T47D (cell line): ENCODE results near the gene APBB1.

Source experiments
- DNase-seq, 2 experiments: peaks; one replicate each; pipeline versions ENCODE4 v3.0.0 to v3.0.0-alpha.2; 2011 to 2012; ENCODE audit warnings: low read depth in 1 of 2, low spot score in 1 of 2
- JUND ChIP-seq: IDR thresholded peaks from 2 replicates; pipeline ENCODE4 v1.6.1; 2012; ENCODE audit warnings: low read depth
- in situ Hi-C: cut with HindIII; loops from 2 replicates; pipeline ENCODE4 v1.10.0; 2016; ENCODE audit warnings: low sequenced_read_pairs, low pct_unique_long_range_greater_than_20kb

Gene APBB1

DNA sequence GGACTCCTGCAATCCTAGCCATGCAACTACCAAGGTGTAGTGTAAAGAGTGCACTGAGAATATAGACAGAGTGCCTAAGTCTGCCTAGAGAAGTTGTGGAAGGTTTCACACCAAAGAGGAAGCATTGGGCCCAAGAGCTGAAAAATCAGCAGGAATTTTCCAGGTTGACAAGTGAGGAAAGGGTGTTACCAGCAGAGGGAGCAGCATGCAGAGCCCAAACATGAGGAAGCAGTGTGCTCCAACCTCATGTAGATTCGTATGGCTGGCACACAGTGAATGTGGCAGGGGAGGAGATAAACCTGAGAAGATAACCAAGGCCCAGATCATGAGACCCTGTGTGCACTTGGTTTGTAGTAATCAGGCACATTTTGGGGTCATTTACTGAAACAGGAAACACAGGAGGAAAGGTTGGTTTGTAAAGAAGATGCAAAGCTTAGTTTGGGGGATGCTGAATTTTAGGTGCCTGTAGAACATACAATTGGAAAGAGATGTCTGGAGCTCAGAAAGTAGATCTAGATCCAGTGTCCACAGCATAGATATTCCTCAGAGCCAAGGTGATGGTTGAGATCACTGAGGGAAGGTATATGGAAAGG is 20.2 kb upstream of the APBB1 start:
- TF ChIP-seq JUND = no peak
- in situ Hi-C loops = no loop called here
- peak; percentile 44 to 71 for DNase-seq

DNA sequence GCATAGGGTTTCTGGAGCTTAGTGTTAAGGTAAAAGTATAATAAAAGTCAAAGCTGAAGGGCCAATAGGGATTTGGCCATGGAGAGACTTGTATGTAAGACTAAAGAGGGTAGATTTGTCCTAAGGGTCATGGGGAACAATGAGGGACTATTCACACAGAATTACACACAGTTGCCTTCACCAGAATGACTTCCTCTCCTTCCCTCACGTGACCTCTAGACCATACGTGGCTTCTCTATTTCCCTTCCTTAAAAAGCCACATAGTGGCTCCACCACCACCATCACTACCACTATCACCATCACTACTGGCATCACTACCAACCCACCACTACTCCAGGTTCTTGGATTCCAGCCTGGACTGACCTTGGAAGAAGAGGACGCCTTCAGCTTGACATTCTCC is 19.1 kb upstream of the APBB1 start:
- TF ChIP-seq JUND = no peak
- DNase-seq = no peak
- in situ Hi-C loops = no loop called here

DNA sequence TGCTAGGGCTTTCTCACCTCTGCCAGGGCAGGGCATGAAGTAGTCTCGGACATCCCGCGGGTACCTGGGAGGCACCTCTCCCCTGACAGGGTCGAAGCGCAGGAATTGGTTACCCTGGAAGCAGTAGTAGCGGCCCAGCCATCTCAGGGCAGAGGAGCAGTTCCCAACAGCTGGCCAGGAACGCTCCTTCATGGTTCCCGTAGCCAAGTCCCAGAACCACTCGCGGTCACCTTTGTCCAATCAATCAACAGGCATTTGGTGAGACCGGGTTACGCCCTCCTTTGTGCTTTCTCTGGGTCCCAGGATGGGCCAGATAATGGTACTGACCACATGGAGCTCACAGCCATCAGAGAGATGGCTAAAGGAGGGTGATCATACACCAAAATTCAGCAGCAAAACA is 18.5 kb upstream of the APBB1 start:
- in situ Hi-C loops = no loop called here

DNA sequence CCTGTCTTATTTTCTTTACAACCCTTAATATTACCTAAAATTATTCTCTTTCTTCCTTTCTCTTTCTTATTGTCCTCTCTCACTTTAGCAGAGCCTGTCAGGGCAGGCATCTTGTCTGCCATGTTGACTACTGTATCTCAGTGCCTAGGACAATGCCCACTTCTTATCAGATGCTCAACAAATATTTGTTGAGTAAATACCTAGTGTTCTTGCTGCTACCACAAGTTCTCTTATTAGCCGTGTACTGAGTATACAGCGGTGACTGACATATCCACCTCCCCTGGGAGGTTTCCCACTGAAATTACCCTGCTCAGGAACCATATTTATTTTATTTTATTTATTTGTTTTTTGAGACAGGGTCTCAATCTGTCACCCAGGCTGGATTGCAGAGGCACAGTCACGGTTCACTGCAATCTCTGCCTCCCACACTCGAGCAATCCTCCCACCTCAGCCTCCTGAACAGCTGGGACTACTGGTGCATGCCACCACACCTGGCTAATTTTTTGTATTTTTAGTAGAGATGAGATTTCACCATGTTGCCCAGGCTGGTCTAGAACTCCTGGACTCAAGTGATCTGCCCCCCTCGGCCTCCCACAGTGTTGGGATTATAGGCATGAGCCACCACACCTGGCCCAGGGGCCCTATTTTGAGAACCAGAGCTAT is 15.2 kb upstream of the APBB1 start:
- no peak for TF ChIP-seq JUND
- DNase-seq = peak in 1 of 2 experiments; percentile 35
- in situ Hi-C loops = no loop called here

More for the DNA sequence above, 18.5 kb upstream of the APBB1 start:
- no peak for DNase-seq
- TF ChIP-seq JUND = no peak

DNA sequence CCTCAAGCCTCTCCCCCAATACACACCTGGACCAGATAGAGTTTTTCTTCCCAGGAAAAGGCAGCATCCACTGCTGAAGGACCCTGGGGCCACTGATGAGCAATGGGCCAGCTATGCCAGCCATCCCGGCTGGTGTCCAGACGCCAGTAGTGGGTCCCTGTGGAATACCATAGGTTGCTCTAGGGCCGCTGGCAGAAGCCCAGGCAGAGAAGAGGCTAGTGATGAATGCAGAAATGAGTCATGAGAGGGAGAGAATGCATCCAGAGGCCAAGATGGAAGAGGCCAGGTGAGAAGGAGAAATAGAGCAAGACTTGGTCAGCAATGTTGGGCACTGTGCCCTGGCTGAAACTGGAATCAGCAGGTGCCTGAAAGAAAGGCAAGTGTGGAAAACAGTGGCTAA is 13.0 kb upstream of the APBB1 start:
- TF ChIP-seq JUND = no peak
- in situ Hi-C loops = no loop called here
- no peak for DNase-seq

DNA sequence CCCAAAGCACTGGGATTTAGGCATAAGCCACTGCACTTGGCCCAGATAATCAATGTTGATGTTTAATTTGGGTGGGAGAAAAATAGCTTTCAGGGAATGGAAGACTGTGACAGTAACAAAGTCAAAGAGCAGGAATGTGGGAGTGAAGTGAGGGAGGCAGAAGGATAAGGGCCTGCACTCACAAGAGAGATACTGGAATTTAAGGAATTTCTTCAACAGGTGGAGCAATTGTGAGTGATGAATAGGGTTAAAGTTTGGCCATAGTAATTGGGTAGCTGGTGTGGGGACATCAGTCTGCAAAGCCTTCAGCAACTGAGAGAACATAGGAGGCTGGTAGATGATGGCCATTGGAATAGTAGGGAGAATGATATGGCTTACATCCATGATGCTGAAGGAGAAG is 8.6 kb upstream of the APBB1 start:
- in situ Hi-C loops = no loop called here
- DNase-seq = no peak
- no peak for TF ChIP-seq JUND

DNA sequence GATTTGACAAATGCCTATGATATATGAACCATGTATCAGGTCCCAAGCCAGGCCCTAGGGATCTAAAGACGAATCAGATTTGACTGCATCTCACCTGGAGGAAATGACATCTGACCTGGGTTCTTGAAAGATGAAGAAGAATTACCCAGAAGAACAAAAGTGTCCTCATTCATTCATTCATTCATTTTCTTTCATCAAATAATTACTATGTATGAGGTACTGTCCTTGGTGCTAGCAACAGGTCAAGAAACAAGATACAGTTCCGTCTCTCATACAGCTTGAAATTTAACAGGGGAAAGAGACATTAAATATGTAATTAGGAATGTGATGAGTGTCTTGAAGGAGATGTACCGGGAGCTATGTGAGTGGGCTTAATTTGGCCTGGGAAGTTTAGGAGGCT is 1.8 kb upstream of the APBB1 start:
- in situ Hi-C loops = no loop called here
- no peak for TF ChIP-seq JUND
- DNase-seq = no peak

DNA sequence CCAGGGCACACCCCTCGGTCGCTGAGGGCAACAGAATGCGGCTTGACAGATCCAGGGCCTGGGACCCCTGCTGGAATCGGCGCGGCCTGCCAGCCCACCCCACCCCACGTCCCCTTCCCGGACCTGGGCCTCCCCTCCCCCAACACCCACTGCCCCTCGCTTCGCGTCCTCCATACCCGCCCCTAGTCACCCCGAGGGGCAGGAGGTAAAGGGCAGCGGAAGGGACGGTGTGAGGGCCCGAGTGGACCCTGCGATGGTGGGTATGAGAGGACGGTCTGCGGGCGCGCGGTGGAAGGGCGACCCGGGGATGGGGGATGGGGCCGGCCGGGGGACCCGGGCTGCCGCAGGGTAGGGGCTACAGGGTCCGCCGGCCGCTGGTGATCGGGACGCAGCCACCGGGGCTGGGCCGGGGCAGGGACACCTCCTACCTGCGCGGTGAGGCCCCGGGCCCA is 311 bp downstream of the APBB1 start:
- TF ChIP-seq JUND = no peak
- in situ Hi-C loops = no loop called here
- DNase-seq = no peak

DNA sequence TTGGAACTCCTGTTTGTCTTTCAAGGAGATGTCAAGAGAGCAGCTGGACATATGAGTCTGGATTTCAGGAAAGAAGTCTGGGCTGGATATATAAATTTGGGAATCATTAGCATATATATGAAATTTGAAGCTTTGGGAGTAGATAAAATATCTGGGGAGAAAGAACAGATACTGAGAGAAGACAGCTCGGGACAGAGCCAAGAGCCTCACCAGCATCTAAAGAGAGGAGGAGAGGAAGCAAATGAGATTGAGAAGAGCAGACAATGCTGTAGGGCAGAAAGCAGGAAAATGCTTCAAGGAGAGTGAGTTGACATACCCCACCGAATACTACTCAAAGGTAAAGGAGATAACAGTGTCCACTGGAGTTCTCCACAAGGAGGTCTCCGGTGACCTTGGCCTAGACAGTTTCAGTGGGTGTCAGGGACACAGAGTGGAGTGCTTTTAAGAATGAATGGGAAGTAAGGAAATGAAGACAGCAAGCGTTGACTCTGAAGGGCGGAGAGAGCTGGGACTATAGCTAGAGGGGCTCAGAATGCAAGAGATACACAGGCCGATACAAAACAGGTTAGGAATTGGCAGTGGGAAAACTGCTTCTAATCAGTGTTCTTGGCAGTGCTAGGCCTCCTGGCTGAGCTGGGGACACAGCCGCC is 862 bp downstream of the APBB1 start:
- DNase-seq = no peak
- TF ChIP-seq JUND = no peak
- in situ Hi-C loops = no loop called here

DNA sequence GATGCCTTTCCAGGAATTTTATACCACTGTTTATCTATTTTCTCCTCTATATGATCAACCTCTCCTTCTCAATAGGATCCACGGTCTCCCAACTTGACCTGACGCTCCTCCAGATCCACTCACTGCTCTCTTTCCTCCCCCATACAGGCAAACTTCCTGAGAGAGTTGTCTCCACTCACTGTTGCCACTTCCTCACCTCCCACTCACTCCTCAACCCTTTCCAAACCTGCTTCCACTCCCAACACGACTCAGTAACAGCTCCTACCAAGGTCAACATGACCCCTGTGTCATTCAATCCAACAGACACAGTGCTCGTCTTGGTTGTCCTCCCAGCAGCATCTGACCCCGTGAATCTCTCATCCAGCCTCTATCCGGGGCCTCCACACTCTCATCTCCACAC is 3.1 kb downstream of the APBB1 start:
- in situ Hi-C loops = no loop called here
- no peak for DNase-seq
- TF ChIP-seq JUND = no peak

DNA sequence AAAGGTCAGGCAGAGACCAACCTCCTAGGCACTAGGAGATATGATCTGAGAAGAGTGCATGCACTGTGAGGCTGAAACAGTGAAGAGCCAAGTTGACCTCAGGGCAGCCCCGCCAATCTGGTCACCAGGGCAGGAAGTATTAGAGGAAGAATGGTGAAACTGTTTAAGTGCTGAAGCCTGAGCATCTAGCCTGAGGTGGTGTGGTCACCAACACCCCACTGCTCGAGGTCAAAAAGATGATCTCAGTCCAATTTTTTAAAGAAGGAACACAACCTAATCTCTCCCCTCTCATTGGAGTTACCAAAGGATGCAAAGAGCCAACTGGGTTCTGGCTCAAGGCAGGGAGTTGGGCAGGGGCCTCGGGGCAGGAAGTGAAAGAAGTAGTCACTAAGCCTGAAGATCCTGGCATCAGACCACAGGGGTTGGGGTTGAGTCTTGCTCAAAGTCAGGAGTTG is 4.0 kb downstream of the APBB1 start:
- DNase-seq = no peak
- TF ChIP-seq JUND = no peak
- in situ Hi-C loops = no loop called here

DNA sequence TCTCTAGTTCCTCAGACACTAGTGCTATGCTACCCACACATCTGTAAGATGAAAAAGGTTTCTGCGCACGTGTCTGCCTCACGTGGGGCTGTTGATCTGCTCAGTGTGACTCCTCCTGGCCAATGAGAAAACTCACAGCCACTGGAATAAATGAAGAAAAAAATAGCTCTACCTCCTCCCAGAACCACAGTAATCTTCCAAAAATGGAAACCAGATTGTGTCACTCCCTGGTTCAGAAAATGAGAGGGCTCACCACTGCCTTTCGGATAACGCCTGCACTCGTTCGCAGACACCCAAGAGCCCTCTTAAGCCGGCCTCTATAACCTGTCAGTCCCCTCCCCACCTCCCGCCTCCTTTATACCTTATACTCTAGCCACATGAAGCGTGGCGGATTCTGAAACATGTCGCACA is 5.1 kb downstream of the APBB1 start:
- in situ Hi-C loops = no loop called here
- no peak for DNase-seq
- TF ChIP-seq JUND = no peak

DNA sequence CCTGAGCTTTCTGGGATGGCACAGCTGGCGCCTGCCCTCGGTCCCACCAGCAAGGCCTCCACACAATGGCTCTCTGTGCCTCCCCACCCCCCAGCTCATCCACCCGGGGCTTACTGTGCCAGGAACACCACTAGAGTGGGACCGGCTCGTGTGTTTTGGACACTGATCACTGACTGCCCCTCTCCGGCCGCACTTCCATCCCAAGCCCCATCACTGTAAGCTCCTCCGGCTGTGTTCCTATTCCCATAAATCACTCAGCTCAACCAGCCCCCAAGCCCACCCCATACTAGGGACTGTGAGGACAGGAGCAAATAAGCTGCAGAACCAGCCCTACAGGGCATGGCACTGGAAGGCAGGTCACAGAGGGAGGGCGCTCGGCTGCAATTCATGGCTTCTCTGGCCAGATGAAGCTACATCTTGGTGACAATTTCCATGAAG is 7.3 kb downstream of the APBB1 start:
- in situ Hi-C loops = no loop called here
- no peak for DNase-seq
- TF ChIP-seq JUND = no peak
